ENCODE data around the gene ACSF3.

Gene ACSF3

DNA sequence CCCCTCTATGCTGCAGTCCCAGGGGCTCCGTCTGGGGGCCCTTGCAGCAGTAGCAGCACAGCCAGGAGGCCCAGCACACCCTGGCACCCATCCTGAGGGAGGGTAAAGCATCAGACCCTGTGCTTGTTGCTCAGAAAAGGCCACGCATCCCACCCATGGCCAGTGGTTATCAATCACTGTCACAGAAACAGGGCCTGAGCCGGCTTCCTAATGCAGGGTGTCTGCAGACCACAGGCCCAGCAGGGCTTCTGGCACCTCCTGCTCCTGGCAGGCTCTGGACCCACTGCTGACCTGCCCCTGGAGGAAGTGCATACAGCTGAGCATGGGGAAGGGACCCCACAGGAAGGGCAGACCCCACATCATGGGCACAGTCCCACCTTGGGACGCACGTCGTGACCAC is 51.0 kb downstream of the ACSF3 start:
- no peak overlapping the region for H3K4me3 ChIP-seq (ENCODE audit: low read depth, low read length)
- TF ChIP-seq, protein P1, sequence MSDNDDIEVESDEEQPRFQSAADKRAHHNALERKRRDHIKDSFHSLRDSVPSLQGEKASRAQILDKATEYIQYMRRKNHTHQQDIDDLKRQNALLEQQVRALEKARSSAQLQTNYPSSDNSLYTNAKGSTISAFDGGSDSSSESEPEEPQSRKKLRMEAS (IDR thresholded peaks at IDR 0.05; ENCODE audit: low read depth, low read length), result no peak
- TF ChIP-seq POLR2A (IDR thresholded peaks at IDR 0.05; ENCODE audit: extremely low read depth, insufficient read length), result no peak
- TF ChIP-seq MYC (IDR thresholded peaks at IDR 0.05; ENCODE audit: low read depth, low read length), result no peak
- TF ChIP-seq, protein P2, sequence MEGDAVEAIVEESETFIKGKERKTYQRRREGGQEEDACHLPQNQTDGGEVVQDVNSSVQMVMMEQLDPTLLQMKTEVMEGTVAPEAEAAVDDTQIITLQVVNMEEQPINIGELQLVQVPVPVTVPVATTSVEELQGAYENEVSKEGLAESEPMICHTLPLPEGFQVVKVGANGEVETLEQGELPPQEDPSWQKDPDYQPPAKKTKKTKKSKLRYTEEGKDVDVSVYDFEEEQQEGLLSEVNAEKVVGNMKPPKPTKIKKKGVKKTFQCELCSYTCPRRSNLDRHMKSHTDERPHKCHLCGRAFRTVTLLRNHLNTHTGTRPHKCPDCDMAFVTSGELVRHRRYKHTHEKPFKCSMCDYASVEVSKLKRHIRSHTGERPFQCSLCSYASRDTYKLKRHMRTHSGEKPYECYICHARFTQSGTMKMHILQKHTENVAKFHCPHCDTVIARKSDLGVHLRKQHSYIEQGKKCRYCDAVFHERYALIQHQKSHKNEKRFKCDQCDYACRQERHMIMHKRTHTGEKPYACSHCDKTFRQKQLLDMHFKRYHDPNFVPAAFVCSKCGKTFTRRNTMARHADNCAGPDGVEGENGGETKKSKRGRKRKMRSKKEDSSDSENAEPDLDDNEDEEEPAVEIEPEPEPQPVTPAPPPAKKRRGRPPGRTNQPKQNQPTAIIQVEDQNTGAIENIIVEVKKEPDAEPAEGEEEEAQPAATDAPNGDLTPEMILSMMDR (IDR thresholded peaks at IDR 0.05; ENCODE audit: low read depth, low read length), result no peak
- DNase-seq (ENCODE audit: low read depth), result no peak

DNA sequence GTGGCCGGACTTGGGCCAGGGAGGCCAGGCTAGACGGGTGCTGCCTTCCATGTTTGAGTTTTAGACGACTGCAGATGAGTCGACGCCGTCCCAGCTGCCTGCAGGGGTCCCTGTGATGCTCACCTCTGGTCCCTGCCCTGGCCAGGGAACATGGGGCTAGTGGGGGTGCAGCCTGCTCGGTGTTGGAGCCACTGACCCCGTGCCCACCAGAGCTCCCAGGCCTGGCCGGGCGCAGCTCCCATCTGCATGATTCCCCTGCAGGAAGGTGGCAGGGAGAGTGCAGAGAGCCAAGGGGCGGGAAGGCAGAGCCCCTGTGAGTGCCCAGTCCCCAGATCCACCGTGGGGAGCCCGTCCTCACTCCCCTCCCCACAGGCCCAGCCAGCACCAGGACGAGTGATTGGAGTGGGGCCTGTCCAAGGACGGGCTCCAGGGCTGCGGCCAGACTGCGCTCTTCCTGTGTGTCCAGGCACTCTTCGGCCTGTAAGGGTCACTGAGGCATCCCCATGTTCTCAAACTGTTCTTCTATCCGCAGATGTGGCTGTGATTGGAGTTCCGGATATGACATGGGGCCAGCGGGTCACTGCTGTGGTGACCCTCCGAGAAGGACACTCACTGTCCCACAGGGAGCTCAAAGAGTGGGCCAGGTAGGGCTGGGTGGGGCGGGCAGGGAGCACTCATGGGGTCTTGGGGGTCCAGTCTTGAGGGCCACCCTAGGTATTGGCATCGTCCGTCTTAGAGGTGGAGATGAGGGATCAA is 51.9 kb downstream of the ACSF3 start:
- DNase-seq (ENCODE audit: low read depth), result no peak
- TF ChIP-seq POLR2A (IDR thresholded peaks at IDR 0.05; ENCODE audit: extremely low read depth, insufficient read length) (no peak), MYC (IDR thresholded peaks at IDR 0.05; ENCODE audit: low read depth, low read length) (no peak)
- TF ChIP-seq, protein P2 (IDR thresholded peaks at IDR 0.05; ENCODE audit: low read depth, low read length), result no peak
- TF ChIP-seq, protein P1 (IDR thresholded peaks at IDR 0.05; ENCODE audit: low read depth, low read length), result no peak
- H3K4me3 ChIP-seq (ENCODE audit: low read depth, low read length), result no peak overlapping the region

DNA sequence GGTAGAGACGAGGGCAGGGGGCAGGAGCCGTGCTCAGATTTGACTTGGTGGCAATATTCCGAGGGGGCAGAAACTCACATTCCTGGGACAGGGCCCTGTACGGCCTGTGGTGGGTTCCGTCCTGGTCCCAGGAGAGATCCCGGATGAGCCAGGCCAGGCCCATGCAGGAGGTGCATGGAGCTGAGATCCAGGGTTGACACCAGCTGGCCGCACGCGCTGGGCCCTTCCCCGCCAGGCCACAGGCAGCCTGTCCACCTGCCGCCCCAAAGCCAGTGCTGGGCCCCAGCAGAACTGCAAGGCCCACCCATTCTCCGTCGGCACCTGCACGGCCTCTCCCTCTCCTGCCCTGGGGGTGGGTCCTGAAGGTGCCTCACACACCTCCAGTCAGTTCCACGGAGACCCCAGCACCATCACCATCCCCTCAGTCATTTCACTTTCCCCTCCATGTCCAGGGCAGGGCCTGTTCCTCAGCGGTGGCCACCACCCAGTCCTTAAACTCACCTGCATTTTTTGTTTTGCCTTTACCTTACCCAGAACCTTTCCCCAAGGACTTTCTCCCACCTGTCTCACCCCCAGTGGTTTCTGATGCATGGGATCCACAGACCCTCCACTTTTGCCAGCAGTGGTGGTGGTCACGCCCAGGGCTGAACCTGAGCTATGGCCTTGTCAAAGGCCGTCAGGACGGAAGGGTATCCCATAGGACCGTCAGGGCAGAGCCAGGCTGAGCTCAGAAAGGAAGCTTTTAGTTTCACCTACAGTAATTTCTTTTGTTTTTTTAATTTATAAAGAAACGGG is 52.8 kb downstream of the ACSF3 start:
- no peak for DNase-seq (ENCODE audit: low read depth)
- TF ChIP-seq, protein P1 (IDR thresholded peaks at IDR 0.05; ENCODE audit: low read depth, low read length), result no peak
- TF ChIP-seq POLR2A (IDR thresholded peaks at IDR 0.05; ENCODE audit: extremely low read depth, insufficient read length) (no peak), MYC (IDR thresholded peaks at IDR 0.05; ENCODE audit: low read depth, low read length) (no peak)
- TF ChIP-seq, protein P2 (IDR thresholded peaks at IDR 0.05; ENCODE audit: low read depth, low read length), result no peak
- no peak overlapping the region for H3K4me3 ChIP-seq (ENCODE audit: low read depth, low read length)

DNA sequence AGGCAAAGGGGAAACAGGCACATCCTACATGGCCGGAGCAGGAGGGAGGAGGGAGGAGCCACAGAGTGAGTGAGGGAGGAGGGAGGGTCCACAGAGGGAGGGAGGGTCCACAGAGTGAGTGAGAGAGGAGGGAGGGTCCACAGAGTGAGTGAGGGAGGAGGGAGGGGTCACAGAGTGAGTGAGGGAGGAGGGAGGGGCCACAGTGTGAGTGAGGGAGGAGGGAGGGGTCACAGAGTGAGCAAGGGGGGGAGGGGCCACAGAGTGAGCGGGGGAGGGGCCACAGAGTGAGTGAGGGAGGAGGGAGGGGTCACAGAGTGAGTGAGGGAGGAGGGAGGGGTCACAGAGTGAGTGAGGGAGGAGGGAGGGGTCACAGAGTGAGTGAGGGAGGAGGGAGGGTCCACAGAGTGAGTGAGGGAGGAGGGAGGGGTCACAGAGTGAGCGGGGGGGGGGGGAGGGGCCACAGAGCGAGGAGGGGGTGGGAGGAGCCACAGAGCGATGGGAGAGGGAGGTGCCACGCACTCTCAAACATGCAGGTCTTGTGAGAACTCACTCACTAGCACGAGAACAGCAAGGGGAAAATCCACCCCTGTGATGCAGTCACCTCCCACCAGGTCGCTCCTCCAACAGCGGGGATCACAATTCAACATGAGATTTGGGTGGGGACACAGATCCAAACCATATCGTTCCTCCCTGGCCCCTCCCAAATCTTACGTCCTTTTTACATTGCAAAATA is 53.6 kb downstream of the ACSF3 start:
- DNase-seq (ENCODE audit: low read depth), result no peak
- TF ChIP-seq, protein P1 (IDR thresholded peaks at IDR 0.05; ENCODE audit: low read depth, low read length), result no peak
- TF ChIP-seq, protein P2 (IDR thresholded peaks at IDR 0.05; ENCODE audit: low read depth, low read length), result no peak
- TF ChIP-seq POLR2A (IDR thresholded peaks at IDR 0.05; ENCODE audit: extremely low read depth, insufficient read length) (no peak), MYC (IDR thresholded peaks at IDR 0.05; ENCODE audit: low read depth, low read length) (no peak)
- no peak overlapping the region for H3K4me3 ChIP-seq (ENCODE audit: low read depth, low read length)

DNA sequence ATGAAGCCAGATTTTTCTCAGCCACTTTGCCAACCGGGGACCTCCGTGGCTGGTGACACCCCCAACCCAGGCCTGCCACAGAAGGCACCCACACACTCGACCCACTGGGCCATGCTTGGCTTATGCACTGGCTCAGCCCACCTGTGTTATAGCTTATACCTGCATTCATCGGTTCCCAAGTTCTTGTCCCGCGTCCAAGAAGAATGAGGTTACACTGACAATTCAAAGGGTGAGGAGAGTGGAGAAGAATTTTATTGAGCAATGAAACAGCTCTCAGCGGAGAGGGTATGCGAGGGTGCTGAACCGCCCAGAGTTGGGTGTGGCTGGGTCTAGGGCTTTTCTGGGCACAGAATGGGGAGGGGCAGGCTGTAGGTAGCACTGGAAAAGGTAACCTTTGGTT is 55.7 kb downstream of the ACSF3 start:
- TF ChIP-seq, protein P1 (IDR thresholded peaks at IDR 0.05; ENCODE audit: low read depth, low read length), result no peak
- no peak for TF ChIP-seq MYC (IDR thresholded peaks at IDR 0.05; ENCODE audit: low read depth, low read length)
- TF ChIP-seq, protein P2 (IDR thresholded peaks at IDR 0.05; ENCODE audit: low read depth, low read length), result no peak
- DNase-seq (ENCODE audit: low read depth), result peak; percentile 33

More for the DNA sequence above, 55.7 kb downstream of the ACSF3 start:
- H3K4me3 ChIP-seq (ENCODE audit: low read depth, low read length), result no peak overlapping the region
